GM10248 (cell line): ENCODE data around the gene MTHFD1L.

Experiments used
- CTCF ChIA-PET: fragments of 300-600 bp; sonication (Branson Sonifier 250); formaldehyde crosslinking; extraction: SDS; loops from one replicate; lab custom pipeline; 2021; ENCODE audit warnings: antibody characterized with exemption; lab: Yijun Ruan, JAX
- POLR2A ChIA-PET: fragments of 350-650 bp; sonication (Branson Sonifier 250); formaldehyde crosslinking; extraction: SDS; loops from one replicate; lab custom pipeline; 2020; ENCODE audit warnings: antibody characterized with exemption; lab: Yijun Ruan, JAX
- DNase-seq: peaks from one replicate; pipeline ENCODE4 v3.0.0; 2012; ENCODE audit errors: extremely low spot score
- CTCF ChIP-seq: IDR thresholded peaks from 2 replicates; pipeline ENCODE4 v1.5.1; 2012; ENCODE audit warnings: mild to moderate bottlenecking, low read depth; ENCODE audit errors: extremely low read depth, missing control alignments, control extremely low read depth

MTHFD1L gene

GRCh38 chr6:151022492-151022891 lies 157.0 kb downstream of the MTHFD1L start:
- TF ChIP-seq CTCF: no peak
- ChIA-PET CTCF (interaction anchor here (8.1 kb wide), 1 partner anchor 8 kb away, joined by 82 read pairs; no protein-coding TSS in a partner anchor), POLR2A (no interaction called here)
- no peak for DNase-seq

GRCh38 chr6:151023342-151023741 lies 157.8 kb downstream of the MTHFD1L start:
- DNase-seq: no peak
- CTCF ChIA-PET: interaction anchor here (0.7 to 8.1 kb wide), 2 partner anchors 9 to 261 kb away, joined by 3 to 82 read pairs; no protein-coding TSS in a partner anchor

GRCh38 chr6:151024597-151024996 lies 159.1 kb downstream of the MTHFD1L start:
- ChIA-PET CTCF (interaction anchor here (1.1 to 8.1 kb wide), 3 partner anchors 10 to 311 kb away, joined by 3 to 82 read pairs (median 4); no protein-coding TSS in a partner anchor), POLR2A (no interaction called here)
- no peak for TF ChIP-seq CTCF
- DNase-seq: no peak

More at GRCh38 chr6:151023342-151023741, 157.8 kb downstream of the MTHFD1L start:
- POLR2A ChIA-PET: no interaction called here
- no peak for TF ChIP-seq CTCF

- CTCF ChIA-PET: interaction anchor here (1.1 to 8.1 kb wide), 3 partner anchors 11 to 311 kb away, joined by 3 to 82 read pairs (median 4); no protein-coding TSS in a partner anchor
- no peak for TF ChIP-seq CTCF
- no peak for DNase-seq
- POLR2A ChIA-PET: no interaction called here
Measured at GRCh38 chr6:151025076-151025475, 159.6 kb downstream of the MTHFD1L start.

- ChIA-PET POLR2A (interaction anchor here (0.6 kb wide), 1 partner anchor 23 kb away, joined by 4 read pairs; no protein-coding TSS in a partner anchor), CTCF (interaction anchor here (0.9 to 8.1 kb wide), 7 partner anchors 8 to 310 kb away, joined by 3 to 82 read pairs (median 3); no protein-coding TSS in a partner anchor)
- DNase-seq: no peak
- no peak for TF ChIP-seq CTCF
Measured at GRCh38 chr6:151026041-151026663, 160.7 kb downstream of the MTHFD1L start.

- no peak for DNase-seq
- ChIA-PET CTCF (interaction anchor here (0.8 to 8.1 kb wide), 7 partner anchors 9 to 297 kb away, joined by 3 to 82 read pairs (median 3); no protein-coding TSS in a partner anchor), POLR2A (no interaction called here)
- TF ChIP-seq CTCF: no peak
Measured at GRCh38 chr6:151027295-151027747, 161.8 kb downstream of the MTHFD1L start.
